SH-SY5Y (cell line): ENCODE results near the gene SS18.

Experiments
- GATA2 ChIP-seq: IDR thresholded peaks from 2 replicates; pipeline ENCODE4 v1.6.1; 2011; ENCODE audit warnings: mild to moderate bottlenecking, low read depth, low read length
- GATA3 ChIP-seq: IDR thresholded peaks from 2 replicates; pipeline ENCODE4 v1.6.1; 2011; ENCODE audit warnings: low read depth, mild to moderate bottlenecking, low read length, moderate library complexity

SS18 gene, protein sequence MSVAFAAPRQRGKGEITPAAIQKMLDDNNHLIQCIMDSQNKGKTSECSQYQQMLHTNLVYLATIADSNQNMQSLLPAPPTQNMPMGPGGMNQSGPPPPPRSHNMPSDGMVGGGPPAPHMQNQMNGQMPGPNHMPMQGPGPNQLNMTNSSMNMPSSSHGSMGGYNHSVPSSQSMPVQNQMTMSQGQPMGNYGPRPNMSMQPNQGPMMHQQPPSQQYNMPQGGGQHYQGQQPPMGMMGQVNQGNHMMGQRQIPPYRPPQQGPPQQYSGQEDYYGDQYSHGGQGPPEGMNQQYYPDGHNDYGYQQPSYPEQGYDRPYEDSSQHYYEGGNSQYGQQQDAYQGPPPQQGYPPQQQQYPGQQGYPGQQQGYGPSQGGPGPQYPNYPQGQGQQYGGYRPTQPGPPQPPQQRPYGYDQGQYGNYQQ

DNA sequence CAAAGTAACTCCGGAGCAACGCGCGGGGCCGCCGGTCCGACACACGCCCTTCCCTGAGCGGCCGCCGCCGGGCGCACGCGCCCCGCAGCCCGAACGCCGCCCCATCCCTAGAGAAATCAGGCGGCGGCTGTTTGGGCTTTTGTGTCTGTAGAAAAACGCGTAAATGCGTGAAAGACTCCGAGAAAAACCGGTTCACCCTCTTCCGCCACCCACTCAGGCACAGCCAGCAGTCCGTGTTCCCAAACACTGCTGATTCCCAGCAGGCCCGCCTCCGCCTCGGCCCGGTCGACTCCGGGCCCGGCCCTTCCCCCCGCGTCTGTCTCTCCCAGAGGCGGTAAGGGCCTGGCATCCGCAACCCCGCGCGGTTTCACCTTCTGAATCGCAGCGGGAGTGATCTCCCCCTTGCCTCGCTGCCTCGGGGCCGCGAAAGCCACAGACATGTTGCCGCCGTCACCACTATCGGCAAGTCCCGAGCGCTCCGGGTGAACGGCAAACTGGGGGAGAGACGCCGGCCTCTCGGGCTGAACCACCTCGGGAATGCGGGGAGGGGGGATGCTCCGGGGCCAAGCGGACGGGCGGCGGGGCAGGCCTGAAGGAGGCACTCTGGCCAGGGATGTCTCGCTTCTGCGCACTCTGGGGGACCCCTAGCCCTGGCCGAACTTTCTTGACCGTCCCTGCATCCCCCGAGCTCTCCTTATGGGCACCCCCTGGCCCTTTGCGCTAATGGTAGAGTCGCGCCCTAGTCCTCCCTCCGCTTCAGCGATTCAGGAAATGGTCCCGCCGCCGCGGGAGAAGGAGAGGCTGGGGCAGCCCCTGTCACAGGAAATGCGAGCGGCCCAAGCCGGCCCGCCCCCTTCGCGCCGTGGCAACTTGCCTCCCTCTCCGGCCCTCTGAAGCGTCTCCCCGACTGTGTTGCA lies at the start of gene SS18:
Gene SS18 (minus strand): TSS at position 484 of the 917 bp plus-strand sequence. CDS start 44 bp downstream, at position 440.
- TF ChIP-seq GATA2, result no peak
- no peak for TF ChIP-seq GATA3

DNA sequence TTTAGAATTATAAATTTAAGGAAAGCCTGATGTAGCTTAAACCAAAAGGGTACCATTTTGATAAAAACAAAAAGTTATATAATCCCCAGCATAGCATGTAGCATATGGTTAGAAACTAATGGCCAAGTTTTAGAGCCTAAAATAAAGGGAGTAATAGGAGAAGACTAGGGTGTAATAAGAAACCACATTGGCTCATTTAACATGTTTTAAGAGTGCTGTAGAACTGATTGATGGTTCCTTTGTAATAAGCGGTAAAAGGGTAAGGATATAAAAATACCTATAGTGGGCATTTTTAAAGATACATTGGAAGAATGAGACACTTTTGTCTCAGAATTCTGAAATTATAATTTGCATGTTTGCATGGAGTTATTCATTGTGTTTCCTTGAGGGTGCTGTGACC lies 45.1 kb upstream of the SS18 start:
- TF ChIP-seq GATA3, result no peak
- TF ChIP-seq GATA2, result no peak

DNA sequence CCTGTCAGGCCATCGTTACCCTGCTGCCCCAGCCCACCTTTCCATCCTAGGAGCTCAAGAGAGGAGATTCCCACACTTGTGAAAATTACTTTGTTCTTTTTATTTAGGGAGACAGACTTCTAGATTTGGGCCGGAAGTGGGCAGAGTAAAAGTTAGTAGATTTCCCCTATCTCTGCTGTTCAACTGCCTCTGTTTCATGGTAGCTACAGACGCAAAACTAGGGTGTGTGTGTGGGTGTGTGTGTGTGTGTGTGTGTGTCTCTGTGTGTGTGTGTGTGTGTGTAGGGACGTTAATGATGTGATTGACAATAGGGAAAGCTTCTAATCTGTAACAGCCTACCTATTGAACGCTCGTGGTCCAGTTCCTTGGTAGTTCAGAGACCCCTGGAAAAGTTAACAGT lies 43.7 kb upstream of the SS18 start:
- TF ChIP-seq GATA2 (no peak), GATA3 (no peak)

DNA sequence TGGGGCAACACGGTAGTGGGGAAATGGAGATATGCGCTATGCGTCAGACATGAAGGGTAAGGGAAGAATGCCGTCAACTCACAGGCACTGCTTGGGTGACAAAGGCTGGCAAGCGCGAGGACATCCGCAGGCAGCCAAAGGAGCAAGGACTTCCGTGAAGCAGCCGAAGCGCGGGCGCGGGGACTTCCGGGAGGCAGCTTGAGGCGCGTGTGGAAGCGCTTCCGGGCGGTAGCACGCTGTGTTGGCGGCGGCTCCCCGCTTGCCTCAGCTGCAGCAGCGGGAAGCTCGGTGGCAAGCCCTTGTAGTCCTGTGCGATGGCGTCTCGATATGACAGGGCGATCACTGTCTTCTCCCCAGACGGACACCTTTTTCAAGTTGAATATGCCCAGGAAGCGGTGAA lies 43.2 kb upstream of the SS18 start, which contains the start of gene PSMA8:
Gene PSMA8 (plus strand): TSS at position 218 of the 400 bp plus-strand sequence. CDS start 97 bp downstream, at position 315.
- TF ChIP-seq GATA3 (no peak), GATA2 (no peak)

DNA sequence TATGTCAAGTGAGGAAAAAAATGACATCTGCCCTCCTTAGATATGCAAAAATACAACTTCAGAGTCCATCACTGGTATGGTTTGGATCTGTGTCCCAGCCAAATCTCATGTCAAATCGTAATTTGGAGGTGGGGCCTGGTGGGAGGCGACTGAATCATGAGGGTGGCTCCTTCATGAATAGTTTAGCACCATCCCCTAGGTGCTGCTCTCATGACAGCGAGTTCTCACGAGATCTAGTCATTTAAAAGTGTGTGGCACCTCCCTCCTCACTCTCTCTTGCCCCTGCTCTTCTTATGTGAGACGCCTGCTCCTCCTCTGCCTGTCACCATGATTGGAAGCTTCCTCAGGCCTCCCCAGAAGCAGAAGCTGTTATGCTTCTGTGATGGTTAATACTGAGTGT lies 37.4 kb upstream of the SS18 start:
- TF ChIP-seq GATA3 (no peak), GATA2 (no peak)

DNA sequence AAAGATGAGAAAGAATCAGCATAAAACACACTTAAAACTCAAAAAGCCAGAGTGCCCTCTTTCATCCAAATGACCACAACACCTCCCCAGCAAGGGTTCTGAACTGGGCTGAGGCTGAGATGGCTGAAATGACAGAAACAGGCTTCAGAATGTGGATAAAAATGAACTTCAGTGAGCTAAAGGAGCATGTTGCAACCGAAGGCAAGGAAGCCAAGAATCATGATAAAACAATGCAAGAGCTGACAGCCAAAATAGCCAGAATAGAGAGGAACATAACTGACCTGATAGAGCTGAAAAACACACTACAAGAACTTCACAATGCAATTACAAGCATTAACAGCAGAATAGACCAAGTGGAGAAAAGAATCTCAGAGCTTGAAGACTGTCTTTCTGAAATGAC lies 31.1 kb upstream of the SS18 start:
- TF ChIP-seq GATA2, result no peak
- no peak for TF ChIP-seq GATA3

DNA sequence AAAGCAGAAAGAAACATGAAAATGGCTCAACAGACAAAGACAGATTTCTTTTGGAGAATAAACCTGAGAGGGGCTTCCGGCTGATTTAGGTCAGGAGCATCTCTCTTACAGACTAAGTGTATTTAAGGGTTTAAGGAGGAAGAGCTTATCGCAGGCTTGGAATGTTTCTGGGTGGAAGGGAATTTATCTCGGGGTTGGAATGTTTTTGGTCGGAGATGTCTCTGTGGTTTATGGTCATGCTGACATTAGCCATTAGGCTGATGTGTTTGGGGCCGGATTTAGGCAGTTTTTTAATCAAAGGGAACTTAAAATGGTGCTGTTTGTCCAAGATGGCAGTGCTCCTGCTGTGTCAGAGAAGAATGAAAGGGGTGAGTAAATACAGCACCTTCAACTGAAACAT lies 28.8 kb upstream of the SS18 start:
- TF ChIP-seq GATA2, result no peak
- TF ChIP-seq GATA3, result no peak

DNA sequence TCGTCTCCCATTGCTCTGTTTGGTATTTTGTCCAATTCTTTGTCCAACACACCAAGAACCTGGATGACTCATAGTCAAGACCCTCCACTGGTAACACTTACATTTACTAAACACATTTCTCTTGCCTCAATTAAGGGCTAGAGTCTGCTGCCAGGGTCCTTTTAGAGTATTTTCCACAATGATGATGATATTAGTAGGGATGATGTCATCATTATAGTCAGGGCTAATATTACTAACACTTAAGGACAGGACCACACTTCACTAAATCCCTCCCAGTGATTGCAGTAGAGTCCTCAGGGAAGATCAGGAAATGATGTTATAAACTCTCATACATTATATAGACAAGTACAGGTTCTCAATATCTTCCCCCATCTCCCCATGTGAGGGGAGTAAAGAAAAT lies 13.6 kb upstream of the SS18 start:
- no peak for TF ChIP-seq GATA2

DNA sequence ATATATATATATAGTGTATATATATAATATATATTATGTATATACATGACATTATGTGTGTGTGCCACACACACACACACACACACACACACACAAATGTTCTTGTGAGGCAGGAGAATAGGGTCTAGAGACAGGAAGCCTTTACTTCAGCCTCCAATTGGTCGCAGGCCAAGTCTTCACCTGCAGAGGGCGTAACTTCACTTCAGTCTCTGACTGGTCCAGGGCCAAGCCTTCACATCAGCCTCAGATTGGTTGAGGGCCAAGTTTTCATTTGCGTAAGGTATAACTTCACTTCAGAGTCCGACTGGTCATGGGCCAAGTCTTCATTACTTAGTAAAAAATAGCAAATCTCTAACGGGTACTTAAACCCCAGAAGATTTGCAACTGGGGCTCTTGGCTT lies 13.2 kb upstream of the SS18 start:
- no peak for TF ChIP-seq GATA3
- TF ChIP-seq GATA2, result no peak

DNA sequence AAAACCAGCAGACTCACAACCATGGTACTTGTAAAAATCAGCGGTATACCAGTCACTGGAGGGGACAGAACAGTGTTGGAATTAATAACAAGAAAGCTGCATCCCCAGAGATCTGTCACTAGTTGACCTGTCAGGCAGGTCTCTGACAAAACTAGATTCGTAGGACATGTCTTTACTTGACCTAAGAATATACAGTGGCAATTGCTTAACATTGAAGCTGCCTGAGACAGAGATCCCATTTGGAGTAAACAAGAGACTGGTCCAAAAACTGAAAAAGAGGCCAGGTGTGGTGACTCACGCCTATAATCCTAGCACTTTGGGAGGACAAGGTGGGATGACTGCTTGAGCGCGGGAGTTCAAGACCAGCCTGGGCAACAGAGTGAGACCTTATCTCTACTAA lies 7.2 kb upstream of the SS18 start:
- TF ChIP-seq GATA3 (no peak), GATA2 (no peak)

DNA sequence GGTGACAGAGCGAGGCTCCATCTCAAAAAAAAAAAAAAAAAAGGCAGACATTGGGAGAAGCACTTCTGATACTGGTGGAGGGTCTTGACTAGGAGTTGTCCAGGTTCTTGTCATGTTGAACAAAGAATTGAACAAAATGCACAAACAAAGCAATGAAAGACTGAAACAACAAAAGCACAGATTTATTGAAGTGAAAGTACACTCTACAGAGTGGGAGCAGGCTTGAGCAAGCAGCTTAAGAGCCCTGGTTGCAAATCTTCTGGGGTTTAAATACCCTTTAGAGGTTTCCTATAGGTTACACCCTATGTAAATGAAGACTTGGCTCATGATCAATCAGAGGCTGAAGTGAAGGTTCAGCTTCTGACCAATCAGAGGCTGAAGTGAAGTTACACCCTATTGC lies 6.4 kb upstream of the SS18 start:
- TF ChIP-seq GATA2, result no peak
- TF ChIP-seq GATA3, result no peak

DNA sequence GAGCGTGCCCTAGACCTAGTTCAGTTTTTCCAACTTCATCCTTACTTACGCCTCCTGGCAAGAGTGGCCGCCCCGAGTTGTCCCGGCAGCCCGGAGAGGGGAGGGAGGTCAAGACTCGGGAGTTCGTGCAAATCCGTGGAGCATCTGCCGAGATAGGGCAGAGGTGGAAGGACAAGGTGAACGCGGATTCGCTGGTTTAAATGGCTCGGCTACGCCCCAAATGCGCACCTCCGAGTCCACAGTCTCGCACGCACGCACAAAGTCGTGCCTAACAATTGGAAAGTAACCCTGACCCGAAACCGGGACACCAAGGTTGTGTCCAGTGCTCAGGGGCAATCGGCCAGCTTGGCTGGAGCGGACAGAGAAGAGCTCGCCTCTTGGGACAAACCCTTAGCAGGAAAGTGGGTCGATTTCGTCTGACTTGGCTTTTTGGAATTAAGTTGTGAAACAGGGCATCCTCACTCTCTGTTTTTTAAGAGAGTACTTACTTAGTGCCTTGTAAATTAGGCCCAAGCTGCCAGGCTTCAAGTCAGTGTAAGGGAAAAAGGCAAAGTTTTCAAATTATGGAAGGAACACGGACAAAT lies 726 bp upstream of the SS18 start:
- TF ChIP-seq GATA2 (no peak), GATA3 (no peak)

DNA sequence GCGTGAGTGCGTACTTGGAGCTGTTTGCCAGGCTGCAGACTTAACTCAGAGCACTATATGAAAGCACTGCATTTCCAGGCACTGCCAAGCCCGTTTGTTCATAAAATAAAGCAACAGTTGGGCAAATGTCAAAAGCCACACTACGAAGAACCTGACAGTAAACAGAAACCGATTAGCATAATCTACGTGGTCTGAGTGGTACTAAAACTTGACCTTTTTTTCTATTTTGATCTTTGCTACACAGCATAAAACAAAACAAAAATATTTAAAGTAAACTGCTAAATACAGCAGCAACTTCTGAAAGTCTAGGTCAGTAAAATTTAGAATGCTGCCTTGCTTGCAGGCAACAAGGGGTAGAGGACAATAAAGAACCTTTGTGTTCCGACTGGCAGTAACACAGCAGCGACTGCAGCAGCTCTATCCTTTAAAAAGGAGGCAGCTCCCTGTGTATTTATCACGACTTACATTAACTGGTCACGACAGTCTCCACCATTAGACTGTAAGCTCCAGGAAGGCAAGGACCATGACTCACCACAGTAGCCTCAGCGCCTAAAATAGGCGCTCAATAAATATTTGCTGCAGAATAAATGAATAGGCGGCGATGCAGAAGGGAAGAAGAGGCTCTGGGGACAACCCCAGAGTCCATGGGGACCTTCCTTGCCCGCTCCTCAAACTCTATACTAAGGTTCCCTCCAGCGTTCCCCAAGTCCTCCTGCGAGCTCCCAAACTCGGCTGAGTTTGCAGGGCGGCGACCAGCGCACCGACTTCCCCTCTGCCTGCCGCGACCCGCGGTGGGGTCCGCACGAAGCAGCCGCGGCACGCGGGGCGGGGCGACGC lies 902 bp downstream of the SS18 start:
- TF ChIP-seq GATA3 (no peak), GATA2 (no peak)
